H54 (cell line): ENCODE results near the gene DEUP1.

Source experiments
- DNase-seq: peaks from one replicate; pipeline ENCODE4 v3.0.0; 2011; ENCODE audit warnings: low spot score, mixed read lengths; ENCODE audit not compliant: insufficient read length
- FAIRE-seq: peaks from 3 replicates; lab custom pipeline; 2011; peaks lifted over from hg19 to GRCh38; lab: Jason Lieb, UNC
- POLR2A ChIP-seq: IDR thresholded peaks from 2 replicates; pipeline ENCODE4 v1.6.1; 2011; ENCODE audit warnings: low read depth, mild to moderate bottlenecking, low read length

Gene DEUP1

GRCh38 chr11:93478841-93479240 lies 148.3 kb downstream of the DEUP1 start:
- FAIRE-seq, result no peak
- TF ChIP-seq POLR2A, result no peak
- DNase-seq, result no peak

GRCh38 chr11:93480256-93480655 lies 149.7 kb downstream of the DEUP1 start:
- FAIRE-seq (no peak), DNase-seq (no peak)
- TF ChIP-seq POLR2A, result no peak

- TF ChIP-seq POLR2A, result no peak
- DNase-seq (no peak), FAIRE-seq (no peak)
Observed at GRCh38 chr11:93480756-93481155, 150.2 kb downstream of the DEUP1 start.

GRCh38 chr11:93481279-93481678 lies 150.7 kb downstream of the DEUP1 start:
- TF ChIP-seq POLR2A, result no peak
- FAIRE-seq, result no peak
- DNase-seq, result no peak

GRCh38 chr11:93481696-93482095 lies 151.2 kb downstream of the DEUP1 start:
- FAIRE-seq, result no peak

GRCh38 chr11:93482556-93482955 lies 152.0 kb downstream of the DEUP1 start:
- DNase-seq, result no peak
- FAIRE-seq, result no peak
- TF ChIP-seq POLR2A, result no peak

More at GRCh38 chr11:93481696-93482095, 151.2 kb downstream of the DEUP1 start:
- no peak for TF ChIP-seq POLR2A
- DNase-seq, result no peak

GRCh38 chr11:93484716-93485115 lies 154.2 kb downstream of the DEUP1 start:
- no peak for TF ChIP-seq POLR2A
- FAIRE-seq (no peak), DNase-seq (no peak)

GRCh38 chr11:93485983-93486382 lies 155.4 kb downstream of the DEUP1 start:
- DNase-seq (no peak), FAIRE-seq (no peak)
- no peak for TF ChIP-seq POLR2A

GRCh38 chr11:93487032-93487483 lies 156.5 kb downstream of the DEUP1 start:
- TF ChIP-seq POLR2A, result no peak
- FAIRE-seq (no peak), DNase-seq (no peak)
